Ishikawa (cell line): ENCODE results near the gene ITPRID2.

ENCODE experiments used
- CEBPB ChIP-seq: IDR thresholded peaks from 2 replicates; pipeline ENCODE4 v1.6.1; 2012
- CREB1 ChIP-seq: IDR thresholded peaks from 2 replicates; pipeline ENCODE4 v1.6.1; 2012; ENCODE audit warnings: low read depth
- EGR1 ChIP-seq: IDR thresholded peaks from 2 replicates; pipeline ENCODE4 v1.6.1; 2012
- EP300 ChIP-seq: IDR thresholded peaks from 2 replicates; pipeline ENCODE4 v1.6.1; 2012; ENCODE audit warnings: borderline replicate concordance
- FOXM1 ChIP-seq: IDR thresholded peaks from 2 replicates; pipeline ENCODE4 v1.6.1; 2012; ENCODE audit warnings: low read depth, borderline replicate concordance
- MAX ChIP-seq: IDR thresholded peaks from 2 replicates; pipeline ENCODE4 v1.6.1; 2012
- NFIC ChIP-seq: IDR thresholded peaks from 2 replicates; pipeline ENCODE4 v1.6.1; 2012
- RAD21 ChIP-seq: IDR thresholded peaks from 2 replicates; pipeline ENCODE4 v1.6.1; 2012; ENCODE audit warnings: low read depth
- REST ChIP-seq: IDR thresholded peaks from 2 replicates; pipeline ENCODE4 v1.6.1; 2012; ENCODE audit warnings: low read depth, mild to moderate bottlenecking
- TAF1 ChIP-seq: IDR thresholded peaks from 2 replicates; pipeline ENCODE4 v1.6.1; 2012; ENCODE audit warnings: low read depth, mild to moderate bottlenecking
- TCF12 ChIP-seq: IDR thresholded peaks from 2 replicates; pipeline ENCODE4 v1.6.1; 2012; ENCODE audit warnings: low read depth
- TEAD4 ChIP-seq: IDR thresholded peaks from 2 replicates; pipeline ENCODE4 v1.6.1; 2012
- USF1 ChIP-seq: IDR thresholded peaks from 2 replicates; pipeline ENCODE4 v1.6.1; 2012
- YY1 ChIP-seq: IDR thresholded peaks from 2 replicates; pipeline ENCODE4 v1.6.1; 2012; ENCODE audit warnings: low read depth
- ZBTB7A ChIP-seq: IDR thresholded peaks from 2 replicates; pipeline ENCODE4 v1.6.1; 2012; ENCODE audit warnings: low read depth

Gene ITPRID2

GRCh38 chr2:181885096-181885495 lies 6.4 kb upstream of the ITPRID2 start:
- TF ChIP-seq NFIC: no peak
- TF ChIP-seq EP300: no peak
- no peak for TF ChIP-seq CEBPB
- TF ChIP-seq YY1: no peak

GRCh38 chr2:181886192-181886591 lies 5.3 kb upstream of the ITPRID2 start:
- TF ChIP-seq NFIC (no peak), FOXM1 (no peak), CEBPB (no peak), TEAD4 (no peak), RAD21 (no peak), CREB1 (no peak), REST (no peak), ZBTB7A (no peak), MAX (no peak), EP300 (no peak), USF1 (no peak), TAF1 (no peak), YY1 (no peak), EGR1 (no peak), TCF12 (no peak)

GRCh38 chr2:181887045-181887444 lies 4.5 kb upstream of the ITPRID2 start:
- TF ChIP-seq TEAD4 (no peak), TAF1 (no peak), FOXM1 (no peak), YY1 (no peak), RAD21 (no peak)

GRCh38 chr2:181889776-181890175 lies 1.8 kb upstream of the ITPRID2 start:
- TF ChIP-seq CEBPB: no peak
- TF ChIP-seq CREB1: no peak
- TF ChIP-seq FOXM1: no peak
- TF ChIP-seq MAX: no peak
- no peak for TF ChIP-seq TAF1
- TF ChIP-seq USF1: no peak
- TF ChIP-seq NFIC: no peak
- no peak for TF ChIP-seq RAD21
- no peak for TF ChIP-seq REST
- no peak for TF ChIP-seq ZBTB7A
- TF ChIP-seq YY1: no peak
- no peak for TF ChIP-seq EP300
- TF ChIP-seq EGR1: no peak
- no peak for TF ChIP-seq TCF12

- TF ChIP-seq TCF12: no peak
- no peak for TF ChIP-seq RAD21
- no peak for TF ChIP-seq EGR1
- no peak for TF ChIP-seq USF1
- no peak for TF ChIP-seq MAX
- TF ChIP-seq FOXM1: no peak
- TF ChIP-seq CEBPB: no peak
- no peak for TF ChIP-seq REST
These were observed 1.3 kb upstream of the ITPRID2 start for GRCh38 chr2:181890271-181890670.
